WTC11 (cell line): ENCODE data around the gene MID1. TPM values are rescaled to one million over a fixed set of nuclear protein-coding genes. Genes with fewer than 3 reads are reported as not detected.

ENCODE experiments used
- ATAC-seq: fragments of 200-7000 bp; cut with Tn5 transposase; 2 replicates; pipeline ENCODE4 v1.10.0; 2021; ENCODE audit warnings: mild to moderate bottlenecking, moderate library complexity
- CTCF ChIA-PET: fragments of 300-600 bp; sonication (Branson Sonifier 250); formaldehyde crosslinking; loops from one replicate; lab custom pipeline; 2021; ENCODE audit warnings: antibody characterized with exemption; lab: Charles Lee
- POLR2A ChIA-PET: fragments of 350-600 bp; sonication (Branson Sonifier 250); formaldehyde crosslinking; loops from one replicate; lab custom pipeline; 2021; ENCODE audit warnings: antibody characterized with exemption; lab: Charles Lee
- DNase-seq: peaks from one replicate; pipeline ENCODE4 v3.0.0; 2021; ENCODE audit warnings: low spot score
- H3K27ac Mint-ChIP-seq: 2 replicates; pipeline ENCODE4 v1.8.0; 2021; ENCODE audit warnings: mixed read lengths
- H3K27me3 Mint-ChIP-seq: 2 replicates; pipeline ENCODE4 v1.8.0; 2021; ENCODE audit warnings: low read depth, mild to moderate bottlenecking, moderate library complexity, mixed read lengths
- H3K36me3 Mint-ChIP-seq: 2 replicates; pipeline ENCODE4 v1.8.0; 2021; ENCODE audit warnings: mixed read lengths
- H3K4me1 Mint-ChIP-seq: 2 replicates; pipeline ENCODE4 v1.8.0; 2022; ENCODE audit warnings: mixed read lengths
- H3K4me3 Mint-ChIP-seq: 2 replicates; pipeline ENCODE4 v1.8.0; 2021; ENCODE audit warnings: mild to moderate bottlenecking, moderate library complexity, mixed read lengths
- H3K9me3 Mint-ChIP-seq: 2 replicates; pipeline ENCODE4 v1.8.0; 2021; ENCODE audit warnings: mixed read lengths
- ATF6 ChIP-seq: sonication (generic); formaldehyde crosslinking; IDR thresholded peaks from 2 replicates; pipeline ENCODE4 v1.8.1; 2023; ENCODE audit warnings: mild to moderate bottlenecking, missing genetic modification reagents
- E2F5 ChIP-seq: sonication (generic); formaldehyde crosslinking; IDR thresholded peaks from 2 replicates; pipeline ENCODE4 v1.8.1; 2022; ENCODE audit warnings: mild to moderate bottlenecking, moderate library complexity, missing genetic modification reagents
- FOXK1 ChIP-seq: sonication (generic); formaldehyde crosslinking; IDR thresholded peaks from 2 replicates; pipeline ENCODE4 v1.8.0; 2022; ENCODE audit warnings: mild to moderate bottlenecking, moderate library complexity, missing genetic modification reagents
- GABPB1 ChIP-seq: sonication (generic); formaldehyde crosslinking; IDR thresholded peaks from 2 replicates; pipeline ENCODE4 v1.8.1; 2023; ENCODE audit warnings: mild to moderate bottlenecking, missing genetic modification reagents
- GRHL2 ChIP-seq: fragments of 250-450 bp; sonication (Bioruptor Pico); IDR thresholded peaks from 2 replicates; pipeline ENCODE4 v1.8.0; 2022; ENCODE audit warnings: mild to moderate bottlenecking, moderate library complexity; ENCODE audit not compliant: insufficient replicate concordance, severe bottlenecking
- HMGA2 ChIP-seq: fragments of 250-450 bp; sonication (Bioruptor Pico); IDR thresholded peaks from 2 replicates; pipeline ENCODE4 v1.4.0; 2021; ENCODE audit warnings: mild to moderate bottlenecking, moderate library complexity
- IRF2 ChIP-seq: sonication (generic); formaldehyde crosslinking; IDR thresholded peaks from 2 replicates; pipeline ENCODE4 v1.8.0; 2022; ENCODE audit warnings: low read depth, missing genetic modification reagents, borderline replicate concordance
- MAX ChIP-seq: sonication (generic); formaldehyde crosslinking; IDR thresholded peaks from 2 replicates; pipeline ENCODE4 v1.8.0; 2022; ENCODE audit warnings: mild to moderate bottlenecking, missing genetic modification reagents
- MYBL2 ChIP-seq: sonication (generic); formaldehyde crosslinking; IDR thresholded peaks from 2 replicates; pipeline ENCODE4 v1.8.1; 2023; ENCODE audit warnings: mild to moderate bottlenecking, moderate library complexity, missing genetic modification reagents
- NR1H2 ChIP-seq: sonication (generic); formaldehyde crosslinking; IDR thresholded peaks from 2 replicates; pipeline ENCODE4 v1.9.0; 2021; ENCODE audit warnings: mild to moderate bottlenecking, moderate library complexity, missing genetic modification reagents
- NR2C2 ChIP-seq: sonication (generic); formaldehyde crosslinking; IDR thresholded peaks from 2 replicates; pipeline ENCODE4 v1.8.0; 2022; ENCODE audit warnings: mild to moderate bottlenecking, missing genetic modification reagents
- NR3C1 ChIP-seq: sonication (generic); formaldehyde crosslinking; conservative IDR thresholded peaks from 2 replicates; pipeline ENCODE4 v1.8.1; 2023; ENCODE audit warnings: low read depth, mild to moderate bottlenecking, missing genetic modification reagents
- RELA ChIP-seq: sonication (generic); formaldehyde crosslinking; IDR thresholded peaks from 2 replicates; pipeline ENCODE4 v1.8.1; 2022; ENCODE audit warnings: missing genetic modification reagents, mild to moderate bottlenecking, borderline replicate concordance
- SMAD3 ChIP-seq: sonication (generic); formaldehyde crosslinking; IDR thresholded peaks from 2 replicates; pipeline ENCODE4 v1.8.0; 2022; ENCODE audit warnings: missing genetic modification reagents, mild to moderate bottlenecking, borderline replicate concordance
- SP1 ChIP-seq: sonication (generic); formaldehyde crosslinking; conservative IDR thresholded peaks from 2 replicates; pipeline ENCODE4 v1.8.1; 2022; ENCODE audit warnings: missing genetic modification reagents
- TCF7 ChIP-seq: sonication (generic); formaldehyde crosslinking; IDR thresholded peaks from 2 replicates; pipeline ENCODE4 v1.8.0; 2022; ENCODE audit warnings: mild to moderate bottlenecking, low read depth, missing genetic modification reagents, moderate library complexity
- TP53 ChIP-seq: sonication (generic); formaldehyde crosslinking; IDR thresholded peaks from 2 replicates; pipeline ENCODE4 v1.8.1; 2023; ENCODE audit warnings: mild to moderate bottlenecking, missing genetic modification reagents
- ZNF232 ChIP-seq: sonication (generic); formaldehyde crosslinking; IDR thresholded peaks from 2 replicates; pipeline ENCODE4 v1.8.0; 2022; ENCODE audit warnings: mild to moderate bottlenecking, missing genetic modification reagents
- ZNF281 ChIP-seq: sonication (generic); formaldehyde crosslinking; IDR thresholded peaks from 2 replicates; pipeline ENCODE4 v1.8.0; 2023; ENCODE audit warnings: mild to moderate bottlenecking, missing genetic modification reagents
- ZNF317 ChIP-seq: sonication (generic); formaldehyde crosslinking; IDR thresholded peaks from 2 replicates; pipeline ENCODE4 v1.8.1; 2023; ENCODE audit warnings: low read depth, mild to moderate bottlenecking, moderate library complexity, missing genetic modification reagents, borderline replicate concordance
- ZNF396 ChIP-seq: fragments of 250-450 bp; sonication (Bioruptor Pico); IDR thresholded peaks from 2 replicates; pipeline ENCODE4 v1.8.0; 2021; ENCODE audit warnings: mild to moderate bottlenecking, moderate library complexity, borderline replicate concordance
- ZNF425 ChIP-seq: fragments of 250-450 bp; sonication (Bioruptor Pico); conservative IDR thresholded peaks from 2 replicates; pipeline ENCODE4 v1.9.0; 2021; ENCODE audit warnings: mild to moderate bottlenecking
- ZNF512 ChIP-seq: sonication (generic); formaldehyde crosslinking; IDR thresholded peaks from 2 replicates; pipeline ENCODE4 v1.8.1; 2022; ENCODE audit warnings: missing genetic modification reagents, borderline replicate concordance
- total RNA-seq: library from RNA; stranded (reverse); gene quantifications from 3 replicates; pipeline ENCODE4 v1.2.3, GENCODE V29; 2021

Gene MID1
- total RNA-seq, 1 experiment from 2014 or later, result 52.2 TPM

- H3K27ac Mint-ChIP-seq, result no peak overlapping the region
- ATAC-seq, result peak; percentile 73
- TF ChIP-seq MYBL2 (CRISPR knock-in tag) (no peak), RELA (no peak), ZNF425 (CRISPR knock-in tag) (no peak), ZNF281 (CRISPR knock-in tag) (no peak), GABPB1 (CRISPR knock-in tag) (no peak), NR1H2 (CRISPR knock-in tag) (no peak), NR3C1 (CRISPR knock-in tag) (no peak), ZNF232 (CRISPR knock-in tag) (no peak), MAX (no peak), FOXK1 (no peak), NR2C2 (CRISPR knock-in tag) (no peak), E2F5 (CRISPR knock-in tag) (no peak), TP53 (CRISPR knock-in tag) (no peak), ATF6 (CRISPR knock-in tag) (no peak), SMAD3 (CRISPR knock-in tag) (no peak), SP1 (CRISPR knock-in tag) (no peak)
- TF ChIP-seq, all 79 proteins: peak for 0
- Mint-ChIP-seq H3K27me3 (no peaks in the 10 kb centered on the region), H3K36me3 (peaks cover 10% of the 10 kb centered on the region), H3K4me3 (no peak overlapping the region), H3K9me3 (peaks cover 21% of the 10 kb centered on the region), H3K4me1 (peaks cover 16% of the 10 kb centered on the region)
- CTCF ChIA-PET, result interaction anchor here (0.6 to 1.7 kb wide), 7 partner anchors 8 to 1825 kb away, joined by 3 to 10 read pairs (median 4); partner anchors contain the start of gene MID1
- POLR2A ChIA-PET, result no interaction called here
- DNase-seq, result peak; percentile 18
These were observed 16.0 kb upstream of the MID1 start for GRCh38 chrX:10636337-10636736.

GRCh38 chrX:10634392-10635161 lies 14.2 kb upstream of the MID1 start:
- H3K4me1 Mint-ChIP-seq, result peaks cover 22% of the 10 kb centered on the region
- POLR2A ChIA-PET, result no interaction called here
- no peaks in the 10 kb centered on the region; the same call in 1 of the 2 replicates for H3K27me3 Mint-ChIP-seq
- peaks cover 10% of the 10 kb centered on the region for H3K36me3 Mint-ChIP-seq
- peaks cover 21% of the 10 kb centered on the region for H3K9me3 Mint-ChIP-seq
- CTCF ChIA-PET, result no interaction called here
- H3K27ac Mint-ChIP-seq, result no peak overlapping the region
- DNase-seq (no peak), ATAC-seq (no peak)
- H3K4me3 Mint-ChIP-seq, result no peak overlapping the region
- no peak for TF ChIP-seq ZNF512 (CRISPR knock-in tag)
- TF ChIP-seq NR1H2 (CRISPR knock-in tag), result no peak
- TF ChIP-seq NR2C2 (CRISPR knock-in tag), result no peak
- no peak for TF ChIP-seq IRF2 (CRISPR knock-in tag)
- no peak for TF ChIP-seq ZNF317
- no peak for TF ChIP-seq HMGA2 (CRISPR knock-in tag)
- no peak for TF ChIP-seq ZNF396 (CRISPR knock-in tag)
- TF ChIP-seq TCF7, result no peak
- TF ChIP-seq GRHL2 (CRISPR knock-in tag), result no peak
